ENCODE data around the gene C8G. TPM values are rescaled to one million over a fixed set of nuclear protein-coding genes. Genes with fewer than 3 reads are reported as not detected.

The C8G gene
- total and polyA plus RNA-seq, 2 experiments from 2014 or later, result 4.4 to 10.8 TPM

DNA sequence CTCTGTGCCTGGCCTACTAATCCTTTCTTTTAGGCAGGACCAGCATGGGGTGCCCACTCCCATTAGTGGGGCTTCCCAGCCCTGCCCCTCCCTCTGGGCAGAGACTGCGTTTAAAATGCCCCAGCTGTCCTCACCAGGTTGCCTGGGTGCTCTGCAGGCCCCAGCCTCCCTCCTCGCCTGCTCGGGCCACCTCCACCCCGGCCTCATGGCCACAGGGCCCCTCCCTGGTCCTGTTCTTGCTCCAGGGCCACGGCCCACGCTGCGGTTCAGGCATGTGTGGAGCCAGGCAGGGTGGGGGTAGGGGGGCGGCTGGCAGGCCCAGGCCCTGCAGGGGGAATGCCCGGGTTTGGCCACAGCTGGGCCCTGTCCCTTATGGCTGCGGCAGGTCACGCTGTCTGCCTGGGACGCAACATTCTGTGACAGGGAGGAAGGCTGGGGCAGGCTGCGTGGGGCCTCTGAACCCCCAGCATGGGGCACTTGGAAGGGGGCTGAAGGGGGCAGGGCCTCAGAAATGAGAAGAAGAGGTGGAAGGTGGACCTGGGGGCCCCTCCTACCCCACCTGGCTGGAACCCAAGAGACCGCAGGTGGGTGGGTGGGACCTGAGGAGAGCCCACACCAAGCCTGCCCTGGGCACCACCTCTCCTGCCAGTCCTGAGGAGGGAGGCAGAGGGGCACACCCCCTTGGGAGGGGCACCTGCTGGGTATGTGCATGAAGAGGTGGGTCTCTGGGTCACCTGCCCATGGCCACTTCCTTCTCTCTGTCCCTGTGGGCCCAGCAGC lies 6.7 kb downstream of the C8G start, which contains the start of gene LCN12:
TSS of gene LCN12 (plus strand) at position 733 of the 780 bp plus-strand sequence. CDS start 55 bp downstream, outside the sequence.
- H3K4me1 ChIP-seq (ENCODE audit: low read depth), result peaks cover 17% of the 10 kb centered on the region
- no peaks in the 10 kb centered on the region for H3K9me3 ChIP-seq (ENCODE audit: low read depth)
- no peaks in the 10 kb centered on the region for H3K27me3 ChIP-seq
- peak within 1 kb of the TSS; percentile 43 for H3K27ac ChIP-seq
- H3K36me3 ChIP-seq, result no peaks in the 10 kb centered on the region
- H3K4me3 ChIP-seq, result no peak within 1 kb of the TSS
- DNase-seq (ENCODE audit: low read depth in 1 of 2, low spot score in 1 of 2), result no peak
- TF ChIP-seq, protein P1, sequence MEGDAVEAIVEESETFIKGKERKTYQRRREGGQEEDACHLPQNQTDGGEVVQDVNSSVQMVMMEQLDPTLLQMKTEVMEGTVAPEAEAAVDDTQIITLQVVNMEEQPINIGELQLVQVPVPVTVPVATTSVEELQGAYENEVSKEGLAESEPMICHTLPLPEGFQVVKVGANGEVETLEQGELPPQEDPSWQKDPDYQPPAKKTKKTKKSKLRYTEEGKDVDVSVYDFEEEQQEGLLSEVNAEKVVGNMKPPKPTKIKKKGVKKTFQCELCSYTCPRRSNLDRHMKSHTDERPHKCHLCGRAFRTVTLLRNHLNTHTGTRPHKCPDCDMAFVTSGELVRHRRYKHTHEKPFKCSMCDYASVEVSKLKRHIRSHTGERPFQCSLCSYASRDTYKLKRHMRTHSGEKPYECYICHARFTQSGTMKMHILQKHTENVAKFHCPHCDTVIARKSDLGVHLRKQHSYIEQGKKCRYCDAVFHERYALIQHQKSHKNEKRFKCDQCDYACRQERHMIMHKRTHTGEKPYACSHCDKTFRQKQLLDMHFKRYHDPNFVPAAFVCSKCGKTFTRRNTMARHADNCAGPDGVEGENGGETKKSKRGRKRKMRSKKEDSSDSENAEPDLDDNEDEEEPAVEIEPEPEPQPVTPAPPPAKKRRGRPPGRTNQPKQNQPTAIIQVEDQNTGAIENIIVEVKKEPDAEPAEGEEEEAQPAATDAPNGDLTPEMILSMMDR (IDR thresholded peaks at IDR 0.05; ENCODE audit: low read depth, low read length), result no peak

DNA sequence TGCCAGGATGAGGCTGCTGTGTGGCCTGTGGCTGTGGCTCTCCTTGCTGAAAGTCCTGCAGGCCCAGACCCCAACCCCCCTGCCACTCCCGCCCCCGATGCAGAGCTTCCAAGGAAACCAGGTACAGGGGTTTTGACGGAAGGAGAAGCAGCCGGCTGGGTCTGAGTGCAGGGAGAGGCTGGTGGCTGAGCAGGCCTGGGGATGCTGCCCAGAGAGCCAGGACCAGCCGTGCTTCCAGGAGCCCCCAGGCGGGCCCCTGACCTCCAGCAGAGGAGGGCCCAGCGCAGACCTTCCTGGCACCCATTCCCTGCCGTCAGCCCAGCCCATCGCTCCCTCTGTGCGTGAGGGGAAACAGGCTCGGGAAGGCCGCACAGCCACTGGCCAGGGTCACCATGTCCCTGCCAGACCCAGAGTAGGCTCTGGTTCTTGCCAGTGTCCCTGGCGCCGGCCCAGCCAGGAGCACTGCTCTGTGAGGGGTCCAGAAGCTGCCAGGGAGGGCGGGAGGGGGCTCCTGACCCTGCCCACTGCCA lies 7.3 kb downstream of the C8G start:
- Histone ChIP-seq H3K4me1 (ENCODE audit: low read depth) (peaks cover 17% of the 10 kb centered on the region), H3K36me3 (no peaks in the 10 kb centered on the region), H3K4me3 (no peak overlapping the region), H3K9me3 (ENCODE audit: low read depth) (no peaks in the 10 kb centered on the region), H3K27ac (peak overlapping the region; percentile 43), H3K27me3 (no peaks in the 10 kb centered on the region)
- no peak for DNase-seq (ENCODE audit: low read depth in 1 of 2, low spot score in 1 of 2)
- TF ChIP-seq, protein P1 (IDR thresholded peaks at IDR 0.05; ENCODE audit: low read depth, low read length), result no peak

DNA sequence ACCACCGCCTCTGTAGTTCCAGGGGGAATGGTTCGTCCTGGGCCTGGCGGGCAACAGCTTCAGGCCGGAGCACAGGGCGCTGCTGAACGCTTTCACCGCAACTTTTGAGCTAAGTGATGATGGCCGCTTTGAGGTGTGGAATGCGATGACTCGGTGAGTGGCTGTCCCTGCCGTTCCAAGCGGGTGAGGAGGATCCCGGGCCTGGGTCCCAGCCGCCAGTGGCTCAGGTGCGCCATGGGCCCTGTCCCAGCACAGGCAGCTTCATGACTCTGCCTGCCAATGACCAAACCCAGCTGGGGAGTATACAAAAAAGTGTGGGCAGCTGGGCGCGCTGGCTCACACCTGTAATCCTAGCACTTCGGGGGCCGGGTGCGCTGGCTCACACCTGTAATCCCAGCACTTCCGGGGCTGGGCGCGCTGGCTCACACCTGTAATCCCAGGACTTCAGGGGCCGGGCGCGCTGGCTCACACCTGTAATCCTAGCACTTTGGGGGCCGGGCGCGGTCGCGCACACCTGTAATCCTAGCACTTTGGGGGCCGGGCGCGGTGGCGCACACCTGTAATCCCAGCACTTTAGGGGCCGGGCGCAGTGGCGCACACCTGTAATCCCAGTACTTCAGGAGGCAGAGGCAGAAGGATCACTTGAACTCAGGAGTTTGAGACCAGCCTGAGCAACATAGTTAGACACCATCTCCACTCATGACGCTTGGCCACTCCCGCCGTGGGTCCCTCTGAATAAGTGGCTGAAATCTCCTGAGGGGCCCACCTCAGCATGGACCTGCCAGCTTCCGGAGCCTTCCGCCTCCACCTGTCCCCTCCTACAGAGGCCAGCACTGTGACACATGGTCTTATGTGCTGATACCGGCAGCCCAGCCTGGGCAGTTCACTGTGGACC lies 8.1 kb downstream of the C8G start:
- peak overlapping the region; percentile 43 for H3K27ac ChIP-seq
- H3K4me1 ChIP-seq (ENCODE audit: low read depth), result peaks cover 17% of the 10 kb centered on the region
- no peaks in the 10 kb centered on the region for H3K27me3 ChIP-seq
- H3K36me3 ChIP-seq, result no peaks in the 10 kb centered on the region
- TF ChIP-seq, protein P1 (IDR thresholded peaks at IDR 0.05; ENCODE audit: low read depth, low read length), result no peak
- no peak overlapping the region for H3K4me3 ChIP-seq
- no peaks in the 10 kb centered on the region for H3K9me3 ChIP-seq (ENCODE audit: low read depth)
- DNase-seq (ENCODE audit: low read depth in 1 of 2, low spot score in 1 of 2), result no peak

DNA sequence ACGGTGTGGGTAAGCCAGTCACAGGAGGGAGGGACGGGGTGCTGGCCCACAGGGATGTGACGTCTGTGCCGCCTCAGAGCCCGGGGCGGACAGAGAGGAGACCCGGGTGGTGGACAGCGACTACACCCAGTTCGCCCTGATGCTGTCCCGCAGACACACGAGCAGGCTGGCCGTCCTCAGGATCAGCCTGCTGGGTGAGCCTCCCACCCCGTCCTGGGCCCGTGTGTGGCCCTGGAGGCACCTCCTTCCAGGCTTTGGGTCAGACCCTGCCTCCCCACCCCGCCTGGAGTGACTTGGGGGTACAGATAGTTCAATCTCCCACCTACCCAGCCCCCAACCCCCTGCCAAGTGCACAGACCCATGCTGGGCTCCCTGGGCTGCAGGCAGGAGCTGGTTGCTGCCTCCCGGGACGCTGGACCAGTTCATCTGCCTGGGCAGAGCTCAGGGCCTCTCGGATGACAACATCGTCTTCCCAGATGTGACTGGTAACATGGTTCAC lies 8.8 kb downstream of the C8G start:
- H3K9me3 ChIP-seq (ENCODE audit: low read depth), result no peaks in the 10 kb centered on the region

More for the DNA sequence above, 8.8 kb downstream of the C8G start:
- TF ChIP-seq, protein P1 (IDR thresholded peaks at IDR 0.05; ENCODE audit: low read depth, low read length), result no peak
- Histone ChIP-seq H3K36me3 (no peaks in the 10 kb centered on the region), H3K27ac (no peak overlapping the region), H3K4me1 (ENCODE audit: low read depth) (peaks cover 15% of the 10 kb centered on the region), H3K4me3 (no peak overlapping the region), H3K27me3 (no peaks in the 10 kb centered on the region)
- DNase-seq (ENCODE audit: low read depth in 1 of 2, low spot score in 1 of 2), result no peak
